H9 (cell line): ENCODE results near the gene SERPINE2. TPM values are rescaled to one million over a fixed set of nuclear protein-coding genes. Genes with fewer than 3 reads are reported as not detected.

Source experiments
- DNase-seq: peaks from one replicate; pipeline ENCODE4 v3.0.0-alpha.2; 2017
- H2AFZ ChIP-seq: one replicate; pipeline ENCODE4 v1.6.1; 2013; ENCODE audit warnings: mild to moderate bottlenecking, low read length, control low read depth, moderate library complexity
- H2AK5ac ChIP-seq: 2 replicates; pipeline ENCODE4 v1.6.1; 2013; ENCODE audit warnings: low read length, control low read depth, mixed read lengths; ENCODE audit not compliant: insufficient read length
- H2BK120ac ChIP-seq: one replicate; pipeline ENCODE4 v1.6.1; 2013; ENCODE audit warnings: low read depth, mild to moderate bottlenecking, low read length, control low read depth, inconsistent platforms; ENCODE audit not compliant: poor library complexity, severe bottlenecking
- H2BK12ac ChIP-seq: 2 replicates; pipeline ENCODE4 v1.6.1; 2013; ENCODE audit warnings: low read length, control low read depth, mixed read lengths, low read depth; ENCODE audit not compliant: insufficient read length
- H2BK15ac ChIP-seq: 2 replicates; pipeline ENCODE4 v1.6.1; 2013; ENCODE audit warnings: low read depth, low read length, control low read depth
- H2BK20ac ChIP-seq: one replicate; pipeline ENCODE4 v1.6.1; 2013; ENCODE audit warnings: low read depth, mild to moderate bottlenecking, low read length, control low read depth, inconsistent platforms; ENCODE audit not compliant: poor library complexity, severe bottlenecking
- H2BK5ac ChIP-seq: 2 replicates; pipeline ENCODE4 v1.6.1; 2013; ENCODE audit warnings: low read length, control low read depth, mixed read lengths; ENCODE audit not compliant: insufficient read length
- H3K14ac ChIP-seq: 2 replicates; pipeline ENCODE4 v1.6.1; 2013; ENCODE audit warnings: low read length, control low read depth; ENCODE audit not compliant: insufficient read depth
- H3K18ac ChIP-seq: 2 replicates; pipeline ENCODE4 v1.6.1; 2013; ENCODE audit warnings: low read depth, mild to moderate bottlenecking, mixed read lengths, low read length, control low read depth; ENCODE audit not compliant: insufficient read length
- H3K23ac ChIP-seq: 2 replicates; pipeline ENCODE4 v1.6.1; 2013; ENCODE audit warnings: low read length, control low read depth, mixed read lengths, low read depth; ENCODE audit not compliant: insufficient read length
- H3K23me2 ChIP-seq: 2 replicates; pipeline ENCODE4 v1.6.1; 2013; ENCODE audit warnings: low read depth, mild to moderate bottlenecking, mixed read lengths, low read length, control low read depth; ENCODE audit not compliant: insufficient read length, poor library complexity, severe bottlenecking
- H3K27ac ChIP-seq: 2 replicates; pipeline ENCODE4 v1.5.1; 2013; ENCODE audit warnings: low read length, control low read depth, mixed read lengths, low read depth; ENCODE audit not compliant: insufficient read length
- H3K27me3 ChIP-seq: 2 replicates; pipeline ENCODE4 v1.6.1; 2013; ENCODE audit warnings: low read length, control low read depth, inconsistent platforms; ENCODE audit not compliant: insufficient read depth
- H3K4ac ChIP-seq: 2 replicates; pipeline ENCODE4 v1.6.1; 2013; ENCODE audit warnings: low read depth, mild to moderate bottlenecking, control low read depth, inconsistent platforms, low read length, moderate library complexity
- H3K4me1 ChIP-seq: 2 replicates; pipeline ENCODE4 v1.6.1; 2013; ENCODE audit warnings: low read length, control low read depth, inconsistent platforms; ENCODE audit not compliant: insufficient read depth
- H3K4me2 ChIP-seq: 2 replicates; pipeline ENCODE4 v1.6.1; 2013; ENCODE audit warnings: low read length, control low read depth, mixed read lengths; ENCODE audit not compliant: insufficient read length, insufficient read depth
- H3K56ac ChIP-seq: 2 replicates; pipeline ENCODE4 v1.6.1; 2013; ENCODE audit warnings: low read depth, mild to moderate bottlenecking, mixed read lengths, low read length, control low read depth; ENCODE audit not compliant: insufficient read length
- H3K79me1 ChIP-seq: 2 replicates; pipeline ENCODE4 v1.6.1; 2013; ENCODE audit warnings: low read depth, mild to moderate bottlenecking, moderate library complexity, low read length, control low read depth, inconsistent platforms; ENCODE audit not compliant: insufficient read depth, poor library complexity, severe bottlenecking
- H3K79me2 ChIP-seq: 2 replicates; pipeline ENCODE4 v1.6.1; 2013; ENCODE audit warnings: low read length, control low read depth, inconsistent platforms; ENCODE audit not compliant: insufficient read depth
- H3K9ac ChIP-seq: 2 replicates; pipeline ENCODE4 v1.6.1; 2013; ENCODE audit warnings: low read length, control low read depth, mixed read lengths; ENCODE audit not compliant: insufficient read length; ENCODE audit errors: extremely low read depth
- H3K9me3 ChIP-seq: one replicate; pipeline ENCODE4 v1.6.1; 2013; ENCODE audit warnings: low read depth, low read length, inconsistent platforms; ENCODE audit not compliant: control insufficient read depth
- H3T11ph ChIP-seq: one replicate; pipeline ENCODE4 v1.6.1; 2013; ENCODE audit warnings: mild to moderate bottlenecking, low read length, control low read depth, inconsistent platforms
- H4K20me1 ChIP-seq: one replicate; pipeline ENCODE4 v1.6.1; 2013; ENCODE audit not compliant: control insufficient read depth, insufficient read length, insufficient read depth
- H4K5ac ChIP-seq: 2 replicates; pipeline ENCODE4 v1.6.1; 2013; ENCODE audit warnings: low read depth, mild to moderate bottlenecking, mixed read lengths, low read length, control low read depth; ENCODE audit not compliant: insufficient read length
- H4K8ac ChIP-seq: replicated peaks from 2 replicates; pipeline ENCODE4 v1.6.1; 2013; ENCODE audit warnings: low read length, control low read depth, mixed read lengths, low read depth; ENCODE audit not compliant: insufficient read length
- H4K91ac ChIP-seq: 2 replicates; pipeline ENCODE4 v1.6.1; 2013; ENCODE audit warnings: low read depth, mild to moderate bottlenecking, moderate library complexity, mixed read lengths, low read length, control low read depth; ENCODE audit not compliant: insufficient read length
- H3K27ac Mint-ChIP-seq, 3 experiments: 2 replicates in 2 of 3; 3 replicates in 1 of 3; pipeline ENCODE4 v1.8.0; 2020 to 2021; ENCODE audit warnings: mixed read lengths in 3 of 3, mild to moderate bottlenecking in 1 of 3, moderate library complexity in 1 of 3
- H3K27me3 Mint-ChIP-seq: 2 replicates; pipeline ENCODE4 v1.8.0; 2021; ENCODE audit warnings: low read depth, mild to moderate bottlenecking, moderate library complexity, mixed read lengths
- H3K36me3 Mint-ChIP-seq, 3 experiments: 2 replicates in 2 of 3; 3 replicates in 1 of 3; pipeline ENCODE4 v1.8.0; 2020 to 2021; ENCODE audit warnings: low read depth in 3 of 3, mixed read lengths in 3 of 3; ENCODE audit not compliant: insufficient read depth in 1 of 3
- H3K4me1 Mint-ChIP-seq, 2 experiments: 2 replicates each; pipeline ENCODE4 v1.8.0; 2020; ENCODE audit warnings: mixed read lengths in 2 of 2
- H3K4me3 Mint-ChIP-seq, 2 experiments: 2 replicates in 1 of 2; 3 replicates in 1 of 2; pipeline ENCODE4 v1.8.0; 2020 to 2021; ENCODE audit warnings: mild to moderate bottlenecking in 2 of 2, mixed read lengths in 2 of 2, moderate library complexity in 1 of 2
- H3K9me3 Mint-ChIP-seq, 2 experiments: 2 replicates in 1 of 2; 3 replicates in 1 of 2; pipeline ENCODE4 v1.8.0; 2020; ENCODE audit warnings: mild to moderate bottlenecking in 2 of 2, mixed read lengths in 2 of 2, moderate library complexity in 1 of 2
- whole genome bisulfite sequencing: extraction: QIAGEN DNeasy Blood & Tissue Kit; methylation state at CpG from one replicate; pipeline ENCODE4 v1.1.7; 2013; ENCODE audit warnings: missing lambda C conversion rate, low lambda C conversion rate, mixed read lengths; ENCODE audit not compliant: insufficient read length; ENCODE audit errors: extremely low coverage; 5-methylcytosine and 5-hydroxymethylcytosine counted together
- total RNA-seq: library from RNA; stranded (reverse); gene quantifications from 2 replicates; pipeline ENCODE4 v1.2.1, GENCODE V29; 2021
- TF ChIP-seq, protein P1 (sequence below): fragments of 200-600 bp; sonication (generic); conservative IDR thresholded peaks from 3 replicates; pipeline ENCODE4 v1.8.0; 2021; ENCODE audit warnings: antibody characterized with exemption, mild to moderate bottlenecking

Gene SERPINE2
- total RNA-seq, 1 experiment from 2014 or later = 40.0 TPM

- Histone ChIP-seq H3K18ac (no peak overlapping the region), H3K9ac (no peak overlapping the region), H3K4ac (no peak overlapping the region), H3K56ac (no peak overlapping the region), H4K91ac (no peak overlapping the region), H2BK5ac (no peak overlapping the region), H2AK5ac (no peak overlapping the region), H3K4me2 (no peak overlapping the region), H3K23me2 (peaks cover 11% of the 10 kb centered on the region), H3K9me3 (no peaks in the 10 kb centered on the region), H2AFZ (no peak overlapping the region), H3K23ac (no peak overlapping the region), H3K14ac (no peak overlapping the region), H2BK12ac (no peak overlapping the region), H4K8ac (no peak overlapping the region), H4K20me1 (no peaks in the 10 kb centered on the region), H3K27me3 (no peaks in the 10 kb centered on the region; the same call in 1 of the 2 replicates), H2BK20ac (no peak overlapping the region), H3T11ph (no peak overlapping the region), H3K79me2 (no peaks in the 10 kb centered on the region), H2BK15ac (no peak overlapping the region), H3K27ac (no peak overlapping the region), H3K79me1 (no peaks in the 10 kb centered on the region), H4K5ac (no peak overlapping the region), H3K4me1 (no peaks in the 10 kb centered on the region), H2BK120ac (no peak overlapping the region)
- H3K27ac Mint-ChIP-seq = no peak overlapping the region
- no peaks in the 10 kb centered on the region for H3K9me3 Mint-ChIP-seq
- no peaks in the 10 kb centered on the region for H3K36me3 Mint-ChIP-seq
- no peak overlapping the region for H3K4me3 Mint-ChIP-seq
- TF ChIP-seq, protein P1, sequence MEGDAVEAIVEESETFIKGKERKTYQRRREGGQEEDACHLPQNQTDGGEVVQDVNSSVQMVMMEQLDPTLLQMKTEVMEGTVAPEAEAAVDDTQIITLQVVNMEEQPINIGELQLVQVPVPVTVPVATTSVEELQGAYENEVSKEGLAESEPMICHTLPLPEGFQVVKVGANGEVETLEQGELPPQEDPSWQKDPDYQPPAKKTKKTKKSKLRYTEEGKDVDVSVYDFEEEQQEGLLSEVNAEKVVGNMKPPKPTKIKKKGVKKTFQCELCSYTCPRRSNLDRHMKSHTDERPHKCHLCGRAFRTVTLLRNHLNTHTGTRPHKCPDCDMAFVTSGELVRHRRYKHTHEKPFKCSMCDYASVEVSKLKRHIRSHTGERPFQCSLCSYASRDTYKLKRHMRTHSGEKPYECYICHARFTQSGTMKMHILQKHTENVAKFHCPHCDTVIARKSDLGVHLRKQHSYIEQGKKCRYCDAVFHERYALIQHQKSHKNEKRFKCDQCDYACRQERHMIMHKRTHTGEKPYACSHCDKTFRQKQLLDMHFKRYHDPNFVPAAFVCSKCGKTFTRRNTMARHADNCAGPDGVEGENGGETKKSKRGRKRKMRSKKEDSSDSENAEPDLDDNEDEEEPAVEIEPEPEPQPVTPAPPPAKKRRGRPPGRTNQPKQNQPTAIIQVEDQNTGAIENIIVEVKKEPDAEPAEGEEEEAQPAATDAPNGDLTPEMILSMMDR = no peak
- WGBS = no CpG with 5 or more reads among the region's 6 CpGs
- H3K4me1 Mint-ChIP-seq = peaks cover 19 to 24% of the 10 kb centered on the region in 2 experiments
- peaks cover 67% of the 10 kb centered on the region for H3K27me3 Mint-ChIP-seq
- no peak for DNase-seq
Measured at GRCh38 chr2:224041554-224041953, 2.5 kb upstream of the SERPINE2 start.
